DOHH2 (cell line): Measurements from ENCODE around the gene TDRD10.

Experiments
- EZH2phosphoT487 ChIP-seq: fragments of 200-600 bp; sonication (generic); IDR thresholded peaks from 2 replicates; pipeline ENCODE4 v1.6.1; 2017; ENCODE audit warnings: borderline replicate concordance, mild to moderate bottlenecking, antibody characterized with exemption, low read length, moderate library complexity, mixed read lengths
- TF ChIP-seq, protein P1 (sequence below): fragments of 200-600 bp; sonication (generic); IDR thresholded peaks from one replicate; pipeline ENCODE4 v1.5.1; 2014; ENCODE audit warnings: antibody characterized with exemption, mild to moderate bottlenecking, low read depth, low read length; ENCODE audit not compliant: poor library complexity, severe bottlenecking

DNA sequence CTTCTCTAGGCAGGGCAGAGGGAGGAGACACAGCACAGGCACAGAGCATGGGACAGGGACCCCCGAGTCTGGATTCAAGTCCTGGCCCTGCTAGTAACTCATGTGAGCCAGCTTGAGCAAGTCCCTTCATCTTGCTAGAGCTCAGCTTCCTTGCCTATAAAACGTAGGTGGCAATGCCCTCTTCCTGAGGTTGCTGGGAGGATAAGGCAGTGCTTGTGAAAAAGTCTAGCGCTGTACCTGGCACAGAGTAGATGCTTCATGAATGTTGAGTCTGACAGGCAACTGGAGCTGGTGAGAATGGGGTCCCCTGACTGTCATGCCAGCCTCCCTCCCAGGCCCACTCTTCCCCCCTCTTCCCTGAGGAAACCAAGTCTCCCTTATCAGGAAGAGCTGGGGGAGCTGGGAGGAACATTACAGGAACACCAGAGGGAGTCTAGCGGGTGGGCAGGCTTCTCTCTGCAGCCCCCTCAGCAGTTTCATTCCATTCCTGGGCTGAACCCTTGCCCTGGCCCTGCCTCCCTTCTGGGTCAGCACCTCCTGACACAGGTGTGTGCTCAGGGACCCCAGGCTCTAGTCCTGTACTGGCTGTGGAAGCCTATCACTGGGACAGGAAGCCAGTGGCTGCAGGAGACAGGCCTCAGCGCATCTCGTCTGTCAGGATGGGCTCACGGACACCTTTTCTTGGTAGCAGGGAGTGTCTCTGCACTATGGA is 75.5 kb downstream of the TDRD10 start:
- TF ChIP-seq, protein P1, sequence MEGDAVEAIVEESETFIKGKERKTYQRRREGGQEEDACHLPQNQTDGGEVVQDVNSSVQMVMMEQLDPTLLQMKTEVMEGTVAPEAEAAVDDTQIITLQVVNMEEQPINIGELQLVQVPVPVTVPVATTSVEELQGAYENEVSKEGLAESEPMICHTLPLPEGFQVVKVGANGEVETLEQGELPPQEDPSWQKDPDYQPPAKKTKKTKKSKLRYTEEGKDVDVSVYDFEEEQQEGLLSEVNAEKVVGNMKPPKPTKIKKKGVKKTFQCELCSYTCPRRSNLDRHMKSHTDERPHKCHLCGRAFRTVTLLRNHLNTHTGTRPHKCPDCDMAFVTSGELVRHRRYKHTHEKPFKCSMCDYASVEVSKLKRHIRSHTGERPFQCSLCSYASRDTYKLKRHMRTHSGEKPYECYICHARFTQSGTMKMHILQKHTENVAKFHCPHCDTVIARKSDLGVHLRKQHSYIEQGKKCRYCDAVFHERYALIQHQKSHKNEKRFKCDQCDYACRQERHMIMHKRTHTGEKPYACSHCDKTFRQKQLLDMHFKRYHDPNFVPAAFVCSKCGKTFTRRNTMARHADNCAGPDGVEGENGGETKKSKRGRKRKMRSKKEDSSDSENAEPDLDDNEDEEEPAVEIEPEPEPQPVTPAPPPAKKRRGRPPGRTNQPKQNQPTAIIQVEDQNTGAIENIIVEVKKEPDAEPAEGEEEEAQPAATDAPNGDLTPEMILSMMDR = no peak
- no peak for TF ChIP-seq EZH2phosphoT487
